Neuronal stem cell (in vitro differentiated cells): ENCODE measurements around the gene PELI1. TPM values are rescaled to one million over a fixed set of nuclear protein-coding genes. Genes with fewer than 3 reads are reported as not detected.

Experiments
- DNase-seq: peaks from one replicate; pipeline ENCODE4 v3.0.0-alpha.2; 2013; ENCODE audit warnings: low spot score
- H2AFZ ChIP-seq: one replicate; pipeline ENCODE4 v1.6.1; 2013; ENCODE audit warnings: mild to moderate bottlenecking, low read length, inconsistent platforms
- H2AK5ac ChIP-seq: 2 replicates; pipeline ENCODE4 v1.6.1; 2013; ENCODE audit warnings: low read depth, mild to moderate bottlenecking, inconsistent platforms, low read length, moderate library complexity, mixed read lengths
- H2BK120ac ChIP-seq: 2 replicates; pipeline ENCODE4 v1.6.1; 2013; ENCODE audit warnings: low read depth, mild to moderate bottlenecking, inconsistent platforms, low read length, moderate library complexity, mixed read lengths
- H2BK12ac ChIP-seq: one replicate; pipeline ENCODE4 v1.6.1; 2013; ENCODE audit warnings: low read length, inconsistent platforms
- H2BK15ac ChIP-seq: 2 replicates; pipeline ENCODE4 v1.6.1; 2013; ENCODE audit warnings: mild to moderate bottlenecking, low read length, inconsistent platforms, mixed read lengths
- H2BK5ac ChIP-seq: one replicate; pipeline ENCODE4 v1.6.1; 2013; ENCODE audit warnings: inconsistent platforms, mild to moderate bottlenecking, low read length, moderate library complexity
- H3K14ac ChIP-seq: one replicate; pipeline ENCODE4 v1.6.1; 2013; ENCODE audit warnings: low read length, inconsistent platforms
- H3K18ac ChIP-seq: 2 replicates; pipeline ENCODE4 v1.6.1; 2013; ENCODE audit warnings: low read length, inconsistent platforms
- H3K23ac ChIP-seq: 2 replicates; pipeline ENCODE4 v1.6.1; 2013; ENCODE audit warnings: low read depth, mild to moderate bottlenecking, mixed read lengths, low read length, inconsistent platforms; ENCODE audit not compliant: poor library complexity
- H3K27ac ChIP-seq: replicated peaks from 3 replicates; pipeline ENCODE4 v1.5.1; 2013; ENCODE audit warnings: low read length, inconsistent platforms
- H3K27me3 ChIP-seq, 3 experiments: 2 replicates each; pipeline ENCODE4 v1.6.1; 2013; ENCODE audit warnings: low read length in 3 of 3, mild to moderate bottlenecking in 2 of 3, inconsistent platforms in 1 of 3, low read depth in 1 of 3, mixed read lengths in 1 of 3, moderate library complexity in 1 of 3; ENCODE audit not compliant: control insufficient read depth in 3 of 3, insufficient read depth in 3 of 3
- H3K36me3 ChIP-seq, 2 donors: replicated peaks in 1 of 2; 2 replicates each; pipeline ENCODE4 v1.6.1; 2013; ENCODE audit warnings: low read length in 2 of 2; ENCODE audit not compliant: control insufficient read depth in 2 of 2, insufficient read depth in 2 of 2
- H3K4ac ChIP-seq: 2 replicates; pipeline ENCODE4 v1.6.1; 2013; ENCODE audit warnings: inconsistent platforms, mild to moderate bottlenecking, low read length, moderate library complexity
- H3K4me1 ChIP-seq, 2 donors: 1 replicate in 1 of 2; 2 replicates in 1 of 2; pipeline ENCODE4 v1.6.1; 2013; ENCODE audit warnings: low read length in 2 of 2, low read depth in 1 of 2; ENCODE audit not compliant: control insufficient read depth in 2 of 2, insufficient read depth in 1 of 2
- H3K4me2 ChIP-seq: one replicate; pipeline ENCODE4 v1.6.1; 2013; ENCODE audit warnings: mild to moderate bottlenecking, low read length, inconsistent platforms; ENCODE audit not compliant: insufficient read depth, poor library complexity, severe bottlenecking
- H3K4me3 ChIP-seq, 2 donors: 2 replicates each; pipeline ENCODE4 v1.5.1; 2013; ENCODE audit warnings: low read length in 2 of 2, mild to moderate bottlenecking in 2 of 2, inconsistent platforms in 1 of 2, moderate library complexity in 1 of 2
- H3K79me1 ChIP-seq: one replicate; pipeline ENCODE4 v1.6.1; 2013; ENCODE audit warnings: low read depth, mild to moderate bottlenecking, inconsistent platforms, low read length, moderate library complexity
- H3K9ac ChIP-seq: one replicate; pipeline ENCODE4 v1.6.1; 2013; ENCODE audit warnings: mild to moderate bottlenecking, low read depth, low read length, inconsistent platforms; ENCODE audit not compliant: poor library complexity
- H3K9me3 ChIP-seq, 2 donors: replicated peaks in 1 of 2; 2 replicates each; pipeline versions ENCODE3 to v1.6.1; 2013; ENCODE audit warnings: low read length in 2 of 2, mild to moderate bottlenecking in 2 of 2, inconsistent platforms in 1 of 2, low read depth in 1 of 2, mixed read lengths in 1 of 2, moderate library complexity in 1 of 2; ENCODE audit not compliant: control insufficient read depth in 2 of 2, insufficient read depth in 1 of 2
- H4K8ac ChIP-seq: one replicate; pipeline ENCODE4 v1.6.1; 2013; ENCODE audit warnings: low read depth, mild to moderate bottlenecking, inconsistent platforms, low read length, moderate library complexity
- H4K91ac ChIP-seq: one replicate; pipeline ENCODE4 v1.6.1; 2013; ENCODE audit warnings: low read length, low read depth, mild to moderate bottlenecking, inconsistent platforms; ENCODE audit not compliant: poor library complexity
- WGBS, 2 donors: extraction: QIAGEN DNeasy Blood & Tissue Kit; methylation state at CpG; one replicate each; pipeline ENCODE4 v1.1.7; 2013; ENCODE audit warnings: missing lambda C conversion rate in 2 of 2, mixed read lengths in 1 of 2; ENCODE audit not compliant: insufficient read length in 2 of 2, insufficient replicate concordance in 1 of 2; ENCODE audit errors: extremely low coverage in 2 of 2; 5-methylcytosine and 5-hydroxymethylcytosine counted together
- polyA plus RNA-seq, 2 experiments: library from polyadenylated mRNA; stranded (reverse); fragments of 200-250 nt; gene quantifications; one replicate each; pipeline ENCODE4 v1.2.3, GENCODE V29; 2013

The PELI1 gene
- 28.6 TPM for polyA plus RNA-seq (2013, experiment 1 of 2)
- 28.9 TPM for polyA plus RNA-seq (2013, experiment 2 of 2)

GRCh38 chr2:64144057-64145013, at the start of gene PELI1:
Gene PELI1 (minus strand): TSS chr2:64144420. CDS start chr2:64108310, 36,110 bp downstream.
- Histone ChIP-seq H3K23ac (peak within 1 kb of the TSS; percentile 100), H3K14ac (peak within 1 kb of the TSS; percentile 82), H3K9me3 (no peaks in the 10 kb centered on the region), H3K79me1 (no peaks in the 10 kb centered on the region), H3K4me2 (peak within 1 kb of the TSS; percentile 37), H3K27me3 (no peaks in the 10 kb centered on the region), H3K36me3 (peaks cover 0 to 10% of the 10 kb centered on the region in 2 donors), H2BK12ac (no peak within 1 kb of the TSS), H2BK15ac (peak within 1 kb of the TSS; percentile 99), H3K4me3 (peak within 1 kb of the TSS; percentile 90 to 93), H3K4ac (peak within 1 kb of the TSS; percentile 89), H2BK5ac (peak within 1 kb of the TSS; percentile 82), H3K18ac (peak within 1 kb of the TSS; percentile 100), H3K4me1 (peaks cover 7 to 17% of the 10 kb centered on the region in 2 donors), H2BK120ac (peak within 1 kb of the TSS; percentile 91), H4K91ac (no peak within 1 kb of the TSS), H3K9ac (peak within 1 kb of the TSS; percentile 99), H2AFZ (peak within 1 kb of the TSS; percentile 96), H2AK5ac (peak within 1 kb of the TSS; percentile 90), H4K8ac (peak within 1 kb of the TSS; percentile 48), H3K27ac (peak within 1 kb of the TSS; percentile 95)
- peak; percentile 97 for DNase-seq
- no CpG with 5 or more reads among the region's 68 CpGs for WGBS, 2 donors

- H2AFZ ChIP-seq = no peak overlapping the region
Measured at GRCh38 chr2:64193491-64193890, 49.3 kb upstream of the PELI1 start.

GRCh38 chr2:64192664-64193105, 48.5 kb upstream of the PELI1 start:
- H3K79me1 ChIP-seq = no peaks in the 10 kb centered on the region
- H3K23ac ChIP-seq = no peak overlapping the region
- H2BK120ac ChIP-seq = no peak overlapping the region
- no peak overlapping the region for H2AK5ac ChIP-seq
- no peak overlapping the region for H2AFZ ChIP-seq
- no peak overlapping the region for H2BK12ac ChIP-seq
- H3K4me2 ChIP-seq = no peak overlapping the region
- no peak overlapping the region for H2BK15ac ChIP-seq
- no peak overlapping the region for H2BK5ac ChIP-seq
- no peak overlapping the region for H3K27ac ChIP-seq
- no peak overlapping the region for H3K4me3 ChIP-seq
- H4K8ac ChIP-seq = no peak overlapping the region
- H3K14ac ChIP-seq = no peak overlapping the region
- H3K9ac ChIP-seq = no peak overlapping the region
- no peak overlapping the region for H4K91ac ChIP-seq
- H3K36me3 ChIP-seq = no peaks in the 10 kb centered on the region
- H3K18ac ChIP-seq = no peak overlapping the region
- whole genome bisulfite sequencing, 2 donors = no CpG with 5 or more reads among the region's 6 CpGs
- DNase-seq = no peak
- no peaks in the 10 kb centered on the region for H3K27me3 ChIP-seq
- H3K4ac ChIP-seq = no peak overlapping the region
- no peaks in the 10 kb centered on the region for H3K9me3 ChIP-seq
- H3K4me1 ChIP-seq = peaks cover 5 to 15% of the 10 kb centered on the region in 2 donors

More at GRCh38 chr2:64193491-64193890, 49.3 kb upstream of the PELI1 start:
- DNase-seq = no peak
- Histone ChIP-seq H3K27me3 (no peaks in the 10 kb centered on the region), H2BK15ac (no peak overlapping the region), H2AK5ac (no peak overlapping the region), H4K8ac (no peak overlapping the region), H3K79me1 (no peaks in the 10 kb centered on the region), H2BK12ac (no peak overlapping the region), H3K9me3 (no peaks in the 10 kb centered on the region), H3K23ac (no peak overlapping the region), H3K4ac (no peak overlapping the region), H3K4me2 (no peak overlapping the region), H3K27ac (no peak overlapping the region), H2BK5ac (no peak overlapping the region), H3K14ac (no peak overlapping the region), H2BK120ac (no peak overlapping the region), H3K4me3 (no peak overlapping the region), H3K18ac (no peak overlapping the region), H3K36me3 (no peaks in the 10 kb centered on the region), H3K4me1 (peaks cover 4 to 15% of the 10 kb centered on the region in 2 donors), H4K91ac (no peak overlapping the region), H3K9ac (no peak overlapping the region)
- no CpG with 5 or more reads among the region's 4 CpGs for WGBS, 2 donors

GRCh38 chr2:64192125-64192479, 47.9 kb upstream of the PELI1 start:
- Histone ChIP-seq H3K9me3 (no peaks in the 10 kb centered on the region), H3K23ac (no peak overlapping the region)
- no peak for DNase-seq

More at GRCh38 chr2:64192125-64192479, 47.9 kb upstream of the PELI1 start:
- H2BK15ac ChIP-seq = no peak overlapping the region
- no peak overlapping the region for H2AFZ ChIP-seq
- H3K27me3 ChIP-seq = no peaks in the 10 kb centered on the region
- no peak overlapping the region for H3K4ac ChIP-seq
- no peak overlapping the region for H3K9ac ChIP-seq
- peaks cover 6 to 12% of the 10 kb centered on the region in 2 donors for H3K4me1 ChIP-seq
- no peak overlapping the region for H3K14ac ChIP-seq
- H3K4me2 ChIP-seq = no peak overlapping the region
- H4K91ac ChIP-seq = no peak overlapping the region
- no peak overlapping the region for H3K4me3 ChIP-seq
- no peak overlapping the region for H2AK5ac ChIP-seq
- no CpG with 5 or more reads among the region's 6 CpGs for WGBS, 2 donors
- H3K36me3 ChIP-seq = no peaks in the 10 kb centered on the region
- H2BK120ac ChIP-seq = no peak overlapping the region
- H3K27ac ChIP-seq = no peak overlapping the region
- no peak overlapping the region for H2BK12ac ChIP-seq
- H4K8ac ChIP-seq = no peak overlapping the region
- no peak overlapping the region for H2BK5ac ChIP-seq
- no peak overlapping the region for H3K18ac ChIP-seq
- H3K79me1 ChIP-seq = no peaks in the 10 kb centered on the region
